Heart right ventricle (tissue), 16 donors: ENCODE measurements around the gene ATP10A. TPM values are rescaled to one million over a fixed set of nuclear protein-coding genes. Genes with fewer than 3 reads are reported as not detected.

Experiments used
- ATAC-seq, 8 donors: fragments of 200-7000 bp; cut with Tn5 transposase; one replicate each; pipeline ENCODE4 v1.9.1; 2020; ENCODE audit warnings: mild to moderate bottlenecking in 8 of 8, moderate library complexity in 8 of 8, moderate number of reproducible peaks in 1 of 8
- DNase-seq, 2 donors: peaks; one replicate each; pipeline ENCODE4 v3.0.0-alpha.2; 2020
- H3K27ac ChIP-seq, 10 donors: fragments of 200-600 bp; sonication (generic) in 2 of 10; one replicate each; pipeline versions ENCODE4 v1.5.0 to v1.8.0; 2020 to 2022; ENCODE audit warnings: mild to moderate bottlenecking in 3 of 10
- H3K27me3 ChIP-seq, 7 donors: fragments of 200-600 bp; one replicate each; pipeline ENCODE4 v1.8.0; 2021 to 2022; ENCODE audit warnings: mild to moderate bottlenecking in 2 of 7
- H3K36me3 ChIP-seq, 9 donors: fragments of 200-600 bp; sonication (generic) in 1 of 9; one replicate each; pipeline versions ENCODE4 v1.5.0 to v1.8.0; 2020 to 2022; ENCODE audit warnings: mild to moderate bottlenecking in 2 of 9
- H3K4me1 ChIP-seq, 9 donors: fragments of 200-600 bp; sonication (generic) in 1 of 9; one replicate each; pipeline versions ENCODE4 v1.5.0 to v1.8.0; 2020 to 2022; ENCODE audit warnings: mild to moderate bottlenecking in 4 of 9
- H3K4me3 ChIP-seq, 10 donors: fragments of 200-600 bp; sonication (generic) in 2 of 10; one replicate each; pipeline versions ENCODE4 v1.5.0 to v1.8.0; 2020 to 2022; ENCODE audit warnings: mild to moderate bottlenecking in 7 of 10, moderate library complexity in 2 of 10
- H3K9me3 ChIP-seq, 11 donors: fragments of 200-600 bp in 10 of 11; sonication (generic) in 2 of 11; one replicate each; pipeline versions ENCODE4 v1.5.0 to v1.8.0; 2013 to 2022; ENCODE audit warnings: mild to moderate bottlenecking in 2 of 11, control low read depth in 1 of 11, moderate library complexity in 1 of 11
- WGBS, 2 donors: extraction: QIAGEN DNeasy Blood & Tissue Kit; methylation state at CpG; one replicate each; pipeline ENCODE4 v1.1.7; 2013; ENCODE audit warnings: inconsistent platforms in 1 of 2; 5-methylcytosine and 5-hydroxymethylcytosine counted together
- intact Hi-C, 10 donors: fragments of 100-400 bp; cut with DNase I; formaldehyde crosslinking; loops; one replicate each; pipeline versions ENCODE4 v1.11.1 to v1.14.2; 2022
- polyA plus RNA-seq, 2 donors: library from polyadenylated mRNA; stranded (reverse); fragments of 200-250 nt; gene quantifications; one replicate each; pipeline ENCODE4 v1.2.3, GENCODE V29; 2013
- total RNA-seq, 10 donors: library from RNA; stranded (reverse); fragmentation: NEBNext Ultra II Directional in 3 of 10; extraction: Animal tissue kit (Norgen Biotek cat#: 25700) in 3 of 10; gene quantifications; one replicate each; pipeline versions ENCODE4 v1.2.1 to v1.2.4, GENCODE V29; 2021 to 2023
- TF ChIP-seq, protein P1 (sequence below), 9 donors: fragments of 200-600 bp; sonication (generic) in 2 of 9; IDR thresholded peaks; one replicate each; pipeline versions ENCODE4 v1.5.0 to v1.8.0; 2021 to 2022; ENCODE audit warnings: antibody characterized with exemption in 9 of 9, mild to moderate bottlenecking in 5 of 9, moderate library complexity in 1 of 9
- donor health status: Arrhythmogenic right ventricular cardiomyopathy.
- donor health status: ischemic (EF 13 %, LVEDD 7.1; RV severe dilation, severe dysfunction).
- donor health status: healthy with polysubstance abuse.
- donor health status: DM: no; HTN: yes; CAD: no.
- donor health status: DM: no; HTN: no; CAD: no.
- donor health status: ischemic (EF 25% LVEDD 6.9; RV normal size, moderate dysfunction).
- donor health status: ischemic (EF 25% LVEDD 5.7; RV mildly dilated, moderate dysfunction).
- donor health status: healthy.
- donor health status: DM: yes; HTN: yes; CAD: no.
- donor health status: Ischemic cardiomyopathy.
- donor health status: ischemic (EF 35%, LVEDD 5.7; RV mildly dilated, moderate dysfunction).
- donor health status: nonischemic (EF 11% LVEDD 7.7; RV severe dilation, severe dysfunction).
- donor health status: DM: yes; HTN: yes; CAD: no.
- donor health status: PGD.
- donor health status: ischemic (EF 29% LVEDD 5.4; RV normal size, mild dysfunction).
- donor health status: nonischemic (EF 23%, LVEDD 6.1; RV moderate dilation, normal function).

Gene ATP10A
- total and polyA plus RNA-seq, 12 donors: 0.45 to 2.2 (median 0.89) TPM

- ATAC-seq: peak in 3 of 8 donors; percentile 6 to 53 (median 13)
- intact Hi-C loops: loop anchor here in 3 of 10 donors (5.0 to 10.0 kb wide), 2 partner anchors 77 to 80 kb away; partner anchors contain the start of gene ATP10A (in 3 of the 3)
- H3K9me3 ChIP-seq: no peaks in the 10 kb centered on the region
- DNase-seq: no peak
- peak overlapping the region in 2 of 10 donors; percentile 14 for H3K27ac ChIP-seq
- peaks cover 0 to 9% (median 0%) of the 10 kb centered on the region in 9 donors for H3K36me3 ChIP-seq
- peaks cover 0 to 52% (median 19%) of the 10 kb centered on the region in 9 donors for H3K4me1 ChIP-seq
- TF ChIP-seq, protein P1, sequence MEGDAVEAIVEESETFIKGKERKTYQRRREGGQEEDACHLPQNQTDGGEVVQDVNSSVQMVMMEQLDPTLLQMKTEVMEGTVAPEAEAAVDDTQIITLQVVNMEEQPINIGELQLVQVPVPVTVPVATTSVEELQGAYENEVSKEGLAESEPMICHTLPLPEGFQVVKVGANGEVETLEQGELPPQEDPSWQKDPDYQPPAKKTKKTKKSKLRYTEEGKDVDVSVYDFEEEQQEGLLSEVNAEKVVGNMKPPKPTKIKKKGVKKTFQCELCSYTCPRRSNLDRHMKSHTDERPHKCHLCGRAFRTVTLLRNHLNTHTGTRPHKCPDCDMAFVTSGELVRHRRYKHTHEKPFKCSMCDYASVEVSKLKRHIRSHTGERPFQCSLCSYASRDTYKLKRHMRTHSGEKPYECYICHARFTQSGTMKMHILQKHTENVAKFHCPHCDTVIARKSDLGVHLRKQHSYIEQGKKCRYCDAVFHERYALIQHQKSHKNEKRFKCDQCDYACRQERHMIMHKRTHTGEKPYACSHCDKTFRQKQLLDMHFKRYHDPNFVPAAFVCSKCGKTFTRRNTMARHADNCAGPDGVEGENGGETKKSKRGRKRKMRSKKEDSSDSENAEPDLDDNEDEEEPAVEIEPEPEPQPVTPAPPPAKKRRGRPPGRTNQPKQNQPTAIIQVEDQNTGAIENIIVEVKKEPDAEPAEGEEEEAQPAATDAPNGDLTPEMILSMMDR (IDR thresholded peaks at IDR 0.05): no peak
- no peaks in the 10 kb centered on the region for H3K27me3 ChIP-seq
- 73 to 78% methylated on average over 13 to 17 of the region's 17 CpGs for WGBS, 2 donors
- H3K4me3 ChIP-seq: no peak overlapping the region
Observed at GRCh38 chr15:25784876-25785640, 78.1 kb downstream of the ATP10A start.

- intact Hi-C loops: loop anchor here in 2 of 10 donors (5.0 to 10.0 kb wide), 2 partner anchors 78 to 81 kb away; partner anchors contain the start of gene ATP10A (in 2 of the 2)
- peak in 1 of 8 donors; percentile 23 for ATAC-seq
- Histone ChIP-seq H3K36me3 (peaks cover 0 to 9% (median 0%) of the 10 kb centered on the region in 9 donors), H3K27me3 (no peaks in the 10 kb centered on the region), H3K4me1 (peaks cover 0 to 45% (median 11%) of the 10 kb centered on the region in 9 donors), H3K27ac (peak overlapping the region in 1 of 10 donors; percentile 37), H3K9me3 (no peaks in the 10 kb centered on the region), H3K4me3 (no peak overlapping the region)
- TF ChIP-seq, protein P1 (IDR thresholded peaks at IDR 0.05): peak in 3 of 9 donors; percentile 29 to 39 (median 31)
- no peak for DNase-seq
- WGBS, 2 donors: 68 to 70% methylated on average over 19 of the region's 19 CpGs
Observed at GRCh38 chr15:25783607-25784540, 79.3 kb downstream of the ATP10A start.

- DNase-seq: no peak
- Histone ChIP-seq H3K27ac (no peak overlapping the region), H3K9me3 (no peaks in the 10 kb centered on the region), H3K36me3 (peaks cover 0 to 9% (median 0%) of the 10 kb centered on the region in 9 donors), H3K27me3 (no peaks in the 10 kb centered on the region), H3K4me1 (peaks cover 0 to 38% (median 9%) of the 10 kb centered on the region in 9 donors), H3K4me3 (no peak overlapping the region)
- intact Hi-C loops: loop anchor here in 2 of 10 donors (5.0 to 10.0 kb wide), 2 partner anchors 79 to 82 kb away; partner anchors contain the start of gene ATP10A (in 2 of the 2)
- TF ChIP-seq, protein P1 (IDR thresholded peaks at IDR 0.05): no peak
- no peak for ATAC-seq
- WGBS, 2 donors: 70 to 76% methylated on average over 3 of the region's 3 CpGs
Observed at GRCh38 chr15:25783134-25783533, 80.0 kb downstream of the ATP10A start.
